GM19043 (cell line): Measurements from ENCODE around the gene PCDHGA6.
"Not testable (repeated sequence)": the region's sequence is repeated elsewhere in the genome, so short reads cannot be mapped to it uniquely, and the experiment has no call there.

Experiments
- ATAC-seq: cut with Tn5 transposase; IDR thresholded peaks from one replicate; pipeline ENCODE4 v1.9.1; 2021; ENCODE audit warnings: low read depth; ENCODE audit not compliant: unreplicated experiment

The PCDHGA6 gene

GRCh38 chr5:141392429-141393198 is 18.9 kb downstream of the PCDHGA6 start, which contains the start of gene PCDHGA8:
TSS of gene PCDHGA8 (plus strand) at chr5:141392633. CDS start at chr5:141392814, 181 bp downstream.
- ATAC-seq: no peak

- no peak for ATAC-seq
These were observed 19.6 kb downstream of the PCDHGA6 start for GRCh38 chr5:141393267-141393666.

GRCh38 chr5:141394401-141395187 is 20.9 kb downstream of the PCDHGA6 start:
- not testable (repeated sequence) for ATAC-seq

- ATAC-seq: peak; percentile 96
These were observed 24.3 kb downstream of the PCDHGA6 start, which contains the start of gene PCDHGB5 for GRCh38 chr5:141397756-141398551. TSS of gene PCDHGB5 (plus strand) at chr5:141397947. CDS start at chr5:141398128, 181 bp downstream.

GRCh38 chr5:141398608-141399007 is 24.9 kb downstream of the PCDHGA6 start:
- no peak for ATAC-seq

GRCh38 chr5:141399555-141400258 is 26.0 kb downstream of the PCDHGA6 start:
- ATAC-seq: no peak

GRCh38 chr5:141402553-141403243 is 29.0 kb downstream of the PCDHGA6 start, which contains the start of gene PCDHGA9:
TSS of gene PCDHGA9 (plus strand) at chr5:141402778. CDS start at chr5:141402953, 175 bp downstream.
- no peak for ATAC-seq

GRCh38 chr5:141403387-141403786 is 29.7 kb downstream of the PCDHGA6 start:
- no peak for ATAC-seq

GRCh38 chr5:141407790-141408505 is 34.3 kb downstream of the PCDHGA6 start, which contains the start of gene PCDHGB6:
TSS of gene PCDHGB6 (plus strand) at chr5:141408021. CDS start at chr5:141408203, 182 bp downstream.
- ATAC-seq: not testable (repeated sequence)

- ATAC-seq: no peak
These were observed 36.1 kb downstream of the PCDHGA6 start for GRCh38 chr5:141409598-141410306.

- no peak for ATAC-seq
These were observed 37.9 kb downstream of the PCDHGA6 start for GRCh38 chr5:141411575-141411974.

GRCh38 chr5:141412854-141413539 is 39.3 kb downstream of the PCDHGA6 start, which contains the start of gene PCDHGA10:
TSS of gene PCDHGA10 (plus strand) at chr5:141412987. CDS start at chr5:141413176, 189 bp downstream.
- ATAC-seq: peak; percentile 52

GRCh38 chr5:141413540-141414069 is 39.9 kb downstream of the PCDHGA6 start:
- ATAC-seq: no peak

GRCh38 chr5:141414548-141415274 is 41.0 kb downstream of the PCDHGA6 start:
- not testable (repeated sequence) for ATAC-seq

- not testable (repeated sequence) for ATAC-seq
These were observed 41.6 kb downstream of the PCDHGA6 start for GRCh38 chr5:141415275-141415618.

GRCh38 chr5:141417494-141418172 is 43.9 kb downstream of the PCDHGA6 start, which contains the start of gene PCDHGB7:
TSS of gene PCDHGB7 (plus strand) at chr5:141417677. CDS start at chr5:141417860, 183 bp downstream.
- ATAC-seq: peak; percentile 57
